Endothelial cell (in vitro differentiated cells): ENCODE measurements around the gene CSF1R. TPM values are rescaled to one million over a fixed set of nuclear protein-coding genes. Genes with fewer than 3 reads are reported as not detected.

Experiments used
- DNase-seq: peaks from one replicate; pipeline ENCODE4 v3.0.0; 2021; ENCODE audit warnings: low spot score
- H3K27ac Mint-ChIP-seq: one replicate; pipeline ENCODE4 v1.8.0; 2021; ENCODE audit warnings: mixed read lengths, inconsistent platforms; ENCODE audit not compliant: unreplicated experiment
- H3K27me3 Mint-ChIP-seq: one replicate; pipeline ENCODE4 v1.8.0; 2021; ENCODE audit warnings: mild to moderate bottlenecking, moderate library complexity, mixed read lengths, inconsistent platforms; ENCODE audit not compliant: unreplicated experiment
- H3K36me3 Mint-ChIP-seq: one replicate; pipeline ENCODE4 v1.8.0; 2021; ENCODE audit warnings: mild to moderate bottlenecking, low read depth, mixed read lengths, inconsistent platforms; ENCODE audit not compliant: unreplicated experiment
- H3K4me1 Mint-ChIP-seq: one replicate; pipeline ENCODE4 v1.8.0; 2021; ENCODE audit warnings: mild to moderate bottlenecking, mixed read lengths, inconsistent platforms; ENCODE audit not compliant: unreplicated experiment
- H3K4me3 Mint-ChIP-seq: one replicate; pipeline ENCODE4 v1.8.0; 2021; ENCODE audit warnings: mild to moderate bottlenecking, mixed read lengths, inconsistent platforms; ENCODE audit not compliant: unreplicated experiment
- H3K9me3 Mint-ChIP-seq: one replicate; pipeline ENCODE4 v1.8.0; 2021; ENCODE audit warnings: mixed read lengths, inconsistent platforms; ENCODE audit not compliant: unreplicated experiment
- CTCF ChIP-seq: fragments of 200-600 bp; sonication (generic); IDR thresholded peaks from one replicate; pipeline ENCODE4 v1.5.0; 2021; ENCODE audit warnings: antibody characterized with exemption; ENCODE audit not compliant: unreplicated experiment
- total RNA-seq: library from RNA; stranded (reverse); fragmentation: NEBNext Ultra II Directional; extraction: Animal tissue kit (Norgen Biotek cat#: 25700); gene quantifications from one replicate; pipeline ENCODE4 v1.2.1, GENCODE V29; 2021; ENCODE audit not compliant: unreplicated experiment

Gene CSF1R
- total RNA-seq, 1 donor from 2014 or later = 2.7 TPM

GRCh38 chr5:150077060-150077459 is 9.3 kb downstream of the CSF1R start:
- peaks cover 16% of the 10 kb centered on the region for H3K27me3 Mint-ChIP-seq
- TF ChIP-seq CTCF = no peak
- no peak for DNase-seq
- H3K9me3 Mint-ChIP-seq = no peaks in the 10 kb centered on the region
- peaks cover 17% of the 10 kb centered on the region for H3K4me1 Mint-ChIP-seq
- no peak overlapping the region for H3K27ac Mint-ChIP-seq
- no peak overlapping the region for H3K4me3 Mint-ChIP-seq
- peaks cover 10% of the 10 kb centered on the region for H3K36me3 Mint-ChIP-seq

- DNase-seq = no peak
- H3K4me3 Mint-ChIP-seq = no peak overlapping the region
- H3K4me1 Mint-ChIP-seq = peaks cover 10% of the 10 kb centered on the region
- H3K27me3 Mint-ChIP-seq = peaks cover 10% of the 10 kb centered on the region
- H3K27ac Mint-ChIP-seq = no peak overlapping the region
- no peaks in the 10 kb centered on the region for H3K9me3 Mint-ChIP-seq
- no peak for TF ChIP-seq CTCF
- peaks cover 5% of the 10 kb centered on the region for H3K36me3 Mint-ChIP-seq
Measured at GRCh38 chr5:150075806-150076205, 10.5 kb downstream of the CSF1R start.

DNA sequence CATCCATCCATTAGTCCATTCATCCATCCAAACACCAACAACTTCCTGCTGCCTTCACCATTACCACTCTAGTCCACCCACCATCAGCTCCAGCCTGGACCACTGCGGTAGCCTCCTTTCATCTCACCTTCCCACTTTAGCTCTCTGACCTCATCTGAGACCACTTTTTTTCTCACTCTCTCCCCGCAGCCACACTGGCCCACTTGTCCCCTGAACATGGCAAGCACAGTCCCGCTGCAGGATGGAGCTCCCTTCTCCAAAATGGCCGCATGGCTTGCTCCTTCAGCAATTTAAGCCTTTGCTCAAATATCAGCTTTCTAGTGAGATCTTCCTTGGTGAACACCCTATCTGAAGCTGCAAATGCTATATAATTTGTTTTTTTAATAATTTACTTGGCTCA is 11.1 kb downstream of the CSF1R start:
- H3K4me3 Mint-ChIP-seq = no peak overlapping the region
- DNase-seq = no peak
- peaks cover 10% of the 10 kb centered on the region for H3K4me1 Mint-ChIP-seq
- H3K27ac Mint-ChIP-seq = no peak overlapping the region
- peaks cover 10% of the 10 kb centered on the region for H3K27me3 Mint-ChIP-seq
- H3K9me3 Mint-ChIP-seq = no peaks in the 10 kb centered on the region
- TF ChIP-seq CTCF = no peak
- H3K36me3 Mint-ChIP-seq = peaks cover 5% of the 10 kb centered on the region

- H3K27ac Mint-ChIP-seq = no peak overlapping the region
- H3K4me3 Mint-ChIP-seq = no peak overlapping the region
- peaks cover 3% of the 10 kb centered on the region for H3K27me3 Mint-ChIP-seq
- peaks cover 5% of the 10 kb centered on the region for H3K4me1 Mint-ChIP-seq
- no peaks in the 10 kb centered on the region for H3K9me3 Mint-ChIP-seq
- no peak for TF ChIP-seq CTCF
- no peak for DNase-seq
- peaks cover 4% of the 10 kb centered on the region for H3K36me3 Mint-ChIP-seq
Measured at GRCh38 chr5:150073677-150074076, 12.7 kb downstream of the CSF1R start.

DNA sequence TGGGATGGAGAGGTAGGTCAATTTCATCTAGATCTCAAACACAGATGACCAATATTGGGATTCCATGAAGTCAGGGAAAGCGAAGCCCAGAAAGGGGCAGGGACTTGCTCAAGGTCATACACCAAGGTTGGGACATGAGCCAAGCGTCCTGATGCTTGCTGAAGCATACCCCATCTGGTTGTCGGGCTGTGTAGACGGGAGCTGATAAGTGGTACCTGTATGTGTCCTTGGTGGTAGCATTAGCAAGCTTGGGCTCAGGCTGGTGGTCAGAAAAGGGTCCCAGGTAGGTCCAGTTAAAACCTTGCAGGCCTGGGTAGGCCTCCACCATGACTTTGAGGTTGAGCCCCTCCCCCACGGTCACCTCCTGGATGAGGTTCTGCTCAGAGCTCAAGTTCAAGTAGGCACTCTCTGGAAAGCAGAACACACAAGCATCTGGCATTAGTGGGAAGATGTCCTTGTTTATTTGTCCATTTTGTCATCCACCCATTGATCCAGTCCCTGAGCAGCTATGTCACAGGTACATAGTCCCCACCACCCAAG is 13.2 kb downstream of the CSF1R start:
- Mint-ChIP-seq H3K4me3 (no peak overlapping the region), H3K9me3 (no peaks in the 10 kb centered on the region), H3K4me1 (peaks cover 8% of the 10 kb centered on the region), H3K36me3 (no peaks in the 10 kb centered on the region), H3K27me3 (peaks cover 1% of the 10 kb centered on the region), H3K27ac (no peak overlapping the region)
- no peak for TF ChIP-seq CTCF
- DNase-seq = no peak
